Subcutaneous adipose tissue (tissue), 4 donors: Measurements from ENCODE around the gene CCDC122. TPM values are rescaled to one million over a fixed set of nuclear protein-coding genes. Genes with fewer than 3 reads are reported as not detected.

ENCODE experiments used
- total RNA-seq, 4 donors: library from RNA; depleted of rRNA; stranded (reverse); fragments of >200 nt; gene quantifications; one replicate each; pipeline ENCODE4 v1.1.0, GENCODE V29; 2016
- TF ChIP-seq, protein P1 (sequence below): fragments of 450-650 bp; IDR thresholded peaks from one replicate; pipeline ENCODE4 v1.5.1; 2016; ENCODE audit warnings: low read depth, mild to moderate bottlenecking, control low read depth, antibody characterized with exemption, moderate library complexity

CCDC122 gene
- total RNA-seq, 4 donors from 2014 or later = 0.19 to 5.3 (median 2.9) TPM

DNA sequence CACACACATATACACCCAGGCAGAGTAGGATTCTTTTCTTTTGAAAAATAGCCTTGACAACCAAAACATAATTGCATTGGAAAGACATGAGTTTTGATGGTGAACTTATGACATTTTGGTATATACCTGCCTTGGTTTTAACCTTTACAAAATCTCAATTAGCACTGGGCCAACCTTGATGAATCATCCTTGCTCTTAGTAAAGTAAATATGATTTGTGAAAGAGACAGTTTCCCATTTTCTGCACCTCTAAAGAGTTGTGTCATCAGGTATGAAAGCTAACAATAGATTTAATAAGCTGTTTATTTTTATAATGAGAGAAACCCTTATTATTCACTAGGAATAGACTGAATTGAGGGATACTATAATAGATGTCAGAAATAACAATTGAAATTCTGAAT is 77.0 kb downstream of the CCDC122 start:
- TF ChIP-seq, protein P1, sequence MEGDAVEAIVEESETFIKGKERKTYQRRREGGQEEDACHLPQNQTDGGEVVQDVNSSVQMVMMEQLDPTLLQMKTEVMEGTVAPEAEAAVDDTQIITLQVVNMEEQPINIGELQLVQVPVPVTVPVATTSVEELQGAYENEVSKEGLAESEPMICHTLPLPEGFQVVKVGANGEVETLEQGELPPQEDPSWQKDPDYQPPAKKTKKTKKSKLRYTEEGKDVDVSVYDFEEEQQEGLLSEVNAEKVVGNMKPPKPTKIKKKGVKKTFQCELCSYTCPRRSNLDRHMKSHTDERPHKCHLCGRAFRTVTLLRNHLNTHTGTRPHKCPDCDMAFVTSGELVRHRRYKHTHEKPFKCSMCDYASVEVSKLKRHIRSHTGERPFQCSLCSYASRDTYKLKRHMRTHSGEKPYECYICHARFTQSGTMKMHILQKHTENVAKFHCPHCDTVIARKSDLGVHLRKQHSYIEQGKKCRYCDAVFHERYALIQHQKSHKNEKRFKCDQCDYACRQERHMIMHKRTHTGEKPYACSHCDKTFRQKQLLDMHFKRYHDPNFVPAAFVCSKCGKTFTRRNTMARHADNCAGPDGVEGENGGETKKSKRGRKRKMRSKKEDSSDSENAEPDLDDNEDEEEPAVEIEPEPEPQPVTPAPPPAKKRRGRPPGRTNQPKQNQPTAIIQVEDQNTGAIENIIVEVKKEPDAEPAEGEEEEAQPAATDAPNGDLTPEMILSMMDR = no peak

DNA sequence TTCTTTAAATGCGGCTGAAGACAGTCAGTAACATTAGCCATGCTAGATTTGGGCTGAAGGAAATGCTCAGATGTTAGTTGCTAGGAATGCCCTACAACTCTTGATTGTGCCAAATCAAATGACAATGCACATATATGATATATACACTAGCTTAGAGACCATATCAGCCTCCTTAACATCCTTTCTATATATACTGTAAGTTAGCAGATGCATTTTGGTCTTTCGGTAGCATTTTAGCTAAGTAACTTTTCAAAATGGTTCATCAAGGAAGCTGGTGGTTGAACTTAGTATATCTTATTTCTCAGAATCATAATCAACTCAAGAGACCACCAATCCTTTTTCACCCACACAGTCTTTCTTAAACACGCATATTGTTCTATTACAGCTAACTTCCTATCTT is 78.7 kb downstream of the CCDC122 start:
- TF ChIP-seq, protein P1 = no peak

DNA sequence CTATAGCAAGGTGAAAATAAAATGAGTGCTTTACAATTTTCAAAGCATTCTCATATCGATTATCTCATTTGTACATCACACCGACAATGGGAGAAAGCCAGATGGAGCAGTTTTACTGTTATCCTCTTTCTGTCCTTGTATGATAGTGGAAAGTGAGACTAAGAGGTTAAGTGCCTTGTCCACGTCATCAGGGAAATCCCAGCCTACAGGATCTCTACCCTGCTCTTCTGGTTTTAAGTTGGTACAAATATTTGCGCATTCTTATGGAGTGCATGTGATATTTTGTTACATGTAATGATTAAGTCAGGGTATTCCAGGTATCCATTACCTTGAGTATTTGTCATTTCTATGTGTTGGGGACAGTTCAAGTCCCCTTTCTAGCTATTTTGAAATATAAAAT is 80.3 kb downstream of the CCDC122 start:
- TF ChIP-seq, protein P1 = no peak

DNA sequence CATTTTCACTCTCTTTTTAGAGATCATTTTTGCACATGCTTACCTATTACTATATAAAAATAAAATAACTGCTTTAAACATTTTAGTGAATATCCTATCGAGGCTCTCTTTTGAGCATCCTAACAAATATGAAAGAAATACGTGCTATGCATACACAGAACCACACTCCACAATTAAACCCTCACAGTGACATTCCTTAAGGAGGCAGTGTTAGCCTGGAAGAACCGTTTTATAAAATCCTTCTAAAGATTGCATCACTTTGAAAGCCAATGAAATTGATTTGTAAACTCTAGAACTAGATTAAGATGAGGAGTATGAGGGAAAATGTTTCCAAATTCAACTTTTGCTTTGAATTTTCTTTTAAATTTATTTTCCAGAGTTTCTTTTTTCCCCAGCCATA is 81.7 kb downstream of the CCDC122 start:
- TF ChIP-seq, protein P1 = no peak

DNA sequence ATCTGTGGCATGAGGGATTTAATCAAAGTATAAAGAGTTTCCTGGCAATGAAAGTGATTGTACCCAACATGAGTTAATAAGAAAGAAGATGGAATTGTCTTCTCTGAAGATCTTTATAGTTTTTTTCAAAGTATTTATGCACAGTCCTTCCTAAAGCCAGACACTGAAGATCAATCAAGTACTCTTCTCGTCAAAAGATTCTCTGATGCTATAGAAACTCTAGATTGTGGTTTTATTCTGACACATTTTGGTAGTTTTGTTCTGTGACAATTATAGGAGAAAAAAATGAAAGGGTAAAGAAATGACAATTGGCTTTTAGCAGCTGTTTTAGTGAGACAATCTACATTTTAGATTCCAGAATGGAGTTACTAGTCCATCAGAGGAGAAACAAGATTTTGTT is 82.4 kb downstream of the CCDC122 start:
- TF ChIP-seq, protein P1 = no peak

- TF ChIP-seq, protein P1 = no peak
Measured at GRCh38 chr13:43794416-43794815, 85.1 kb downstream of the CCDC122 start.

- TF ChIP-seq, protein P1 = no peak
Measured at GRCh38 chr13:43792076-43792881, 87.3 kb downstream of the CCDC122 start.
